GM18517 (cell line): ENCODE data around the gene NXPE2.

Source experiments
- ATAC-seq: cut with Tn5 transposase; IDR thresholded peaks from one replicate; pipeline ENCODE4 v1.9.1; 2021; ENCODE audit warnings: mild to moderate bottlenecking, moderate library complexity; ENCODE audit not compliant: unreplicated experiment

Gene NXPE2

DNA sequence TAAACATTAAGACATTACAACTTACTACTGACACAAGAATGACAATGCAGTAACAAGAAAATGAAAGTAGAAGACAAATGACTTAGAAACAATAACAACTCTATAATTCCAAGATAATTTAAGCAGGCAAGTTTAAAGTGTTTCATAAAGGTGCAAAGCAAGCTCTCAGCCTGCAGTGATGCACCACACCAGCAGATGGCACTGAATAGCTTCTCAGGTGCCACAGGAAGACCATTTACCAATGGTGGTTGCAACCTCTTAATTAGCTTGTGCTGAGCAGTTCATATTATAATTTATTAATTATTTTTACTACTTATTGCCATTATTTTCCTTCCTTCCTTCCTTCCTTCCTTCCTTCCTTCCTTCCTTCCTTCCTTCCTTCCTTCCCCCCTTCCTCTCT, 60.6 kb downstream of the NXPE2 start:
- ATAC-seq: no peak

DNA sequence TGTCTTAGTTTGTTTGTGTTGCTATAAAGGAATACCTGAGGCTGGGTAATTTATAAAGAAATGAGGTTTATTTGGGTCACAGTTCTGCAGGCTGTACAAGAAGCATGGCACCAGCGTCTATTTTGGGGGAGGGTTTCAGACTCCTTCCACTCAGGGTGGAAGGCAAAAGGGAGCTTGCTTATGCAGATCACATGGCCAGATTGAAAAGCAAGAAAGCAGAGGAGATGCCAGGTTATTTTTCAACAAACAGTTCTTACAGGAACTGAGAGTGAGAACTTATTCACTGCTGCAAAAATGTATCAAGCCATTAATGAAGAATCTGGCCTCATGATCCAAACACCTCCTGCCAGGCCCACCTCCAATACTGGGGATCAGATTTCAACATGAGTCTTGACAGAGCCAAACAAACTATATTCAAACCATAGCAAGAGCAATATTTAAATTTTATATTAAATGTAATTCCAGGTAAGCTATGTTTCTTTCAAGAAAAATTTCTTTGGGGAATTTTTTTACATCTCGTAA, 66.9 kb downstream of the NXPE2 start:
- no peak for ATAC-seq

DNA sequence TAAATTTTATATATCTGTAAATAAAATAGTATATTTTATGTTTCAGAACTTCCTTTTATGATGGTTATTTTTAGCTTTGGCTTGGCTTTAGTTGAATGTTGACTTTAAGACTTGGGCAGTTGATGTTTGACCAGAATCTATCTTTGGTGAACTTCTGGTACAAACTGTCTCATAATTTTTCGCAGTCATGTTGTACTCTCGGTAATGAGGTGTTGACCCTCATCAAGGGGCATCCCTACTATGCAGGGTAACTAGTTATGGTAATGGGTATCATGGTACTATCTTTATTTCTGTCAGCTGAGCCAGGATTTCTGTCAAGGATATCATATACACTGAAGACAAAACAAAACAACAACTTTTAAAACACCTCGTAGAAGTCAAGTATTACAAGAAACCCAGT, 67.7 kb downstream of the NXPE2 start:
- no peak for ATAC-seq
